Thyroid gland (tissue), 4 donors: ENCODE data around the gene ADARB2.

ENCODE experiments used
- CTCF ChIP-seq, 6 experiments: fragments of 200-600 bp in 3 of 6; fragments of 450-650 bp in 3 of 6; sonication (generic) in 3 of 6; IDR thresholded peaks; one replicate each; pipeline ENCODE4 v1.5.1; 2016 to 2019; ENCODE audit warnings: antibody characterized with exemption in 6 of 6, mild to moderate bottlenecking in 2 of 6, inconsistent platforms in 1 of 6, moderate library complexity in 1 of 6
- POLR2A ChIP-seq, 2 donors: fragments of 450-650 bp; IDR thresholded peaks; one replicate each; pipeline ENCODE4 v1.6.1; 2017; ENCODE audit warnings: antibody characterized with exemption in 2 of 2, mild to moderate bottlenecking in 2 of 2, moderate library complexity in 1 of 2

GRCh38 chr10:1197384-1197783 lies 539.9 kb downstream of the ADARB2 start:
- TF ChIP-seq CTCF (IDR thresholded peaks at IDR 0.05) (no peak), POLR2A (IDR thresholded peaks at IDR 0.05) (no peak)
